ENCODE measurements around the gene KIFBP.
"Not testable (repeated sequence)": the region's sequence is repeated elsewhere in the genome, so short reads cannot be mapped to it uniquely, and the experiment has no call there.

The KIFBP gene

GRCh38 chr10:69018613-69019012 lies 30.0 kb downstream of the KIFBP start:
- DNase-seq (ENCODE audit: low read depth) = no peak
- H3K4me3 ChIP-seq (replicated peaks; ENCODE audit: low read depth, low read length) = no peak overlapping the region
- TF ChIP-seq, protein P1, sequence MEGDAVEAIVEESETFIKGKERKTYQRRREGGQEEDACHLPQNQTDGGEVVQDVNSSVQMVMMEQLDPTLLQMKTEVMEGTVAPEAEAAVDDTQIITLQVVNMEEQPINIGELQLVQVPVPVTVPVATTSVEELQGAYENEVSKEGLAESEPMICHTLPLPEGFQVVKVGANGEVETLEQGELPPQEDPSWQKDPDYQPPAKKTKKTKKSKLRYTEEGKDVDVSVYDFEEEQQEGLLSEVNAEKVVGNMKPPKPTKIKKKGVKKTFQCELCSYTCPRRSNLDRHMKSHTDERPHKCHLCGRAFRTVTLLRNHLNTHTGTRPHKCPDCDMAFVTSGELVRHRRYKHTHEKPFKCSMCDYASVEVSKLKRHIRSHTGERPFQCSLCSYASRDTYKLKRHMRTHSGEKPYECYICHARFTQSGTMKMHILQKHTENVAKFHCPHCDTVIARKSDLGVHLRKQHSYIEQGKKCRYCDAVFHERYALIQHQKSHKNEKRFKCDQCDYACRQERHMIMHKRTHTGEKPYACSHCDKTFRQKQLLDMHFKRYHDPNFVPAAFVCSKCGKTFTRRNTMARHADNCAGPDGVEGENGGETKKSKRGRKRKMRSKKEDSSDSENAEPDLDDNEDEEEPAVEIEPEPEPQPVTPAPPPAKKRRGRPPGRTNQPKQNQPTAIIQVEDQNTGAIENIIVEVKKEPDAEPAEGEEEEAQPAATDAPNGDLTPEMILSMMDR (IDR thresholded peaks at IDR 0.05; ENCODE audit: low read length, missing control alignments) = no peak

- TF ChIP-seq, protein P1 (IDR thresholded peaks at IDR 0.05; ENCODE audit: low read length, missing control alignments) = no peak
- H3K4me3 ChIP-seq (replicated peaks; ENCODE audit: low read depth, low read length) = no peak overlapping the region
- DNase-seq (ENCODE audit: low read depth) = no peak
Observed at GRCh38 chr10:69022611-69023010, 34.0 kb downstream of the KIFBP start.

DNA sequence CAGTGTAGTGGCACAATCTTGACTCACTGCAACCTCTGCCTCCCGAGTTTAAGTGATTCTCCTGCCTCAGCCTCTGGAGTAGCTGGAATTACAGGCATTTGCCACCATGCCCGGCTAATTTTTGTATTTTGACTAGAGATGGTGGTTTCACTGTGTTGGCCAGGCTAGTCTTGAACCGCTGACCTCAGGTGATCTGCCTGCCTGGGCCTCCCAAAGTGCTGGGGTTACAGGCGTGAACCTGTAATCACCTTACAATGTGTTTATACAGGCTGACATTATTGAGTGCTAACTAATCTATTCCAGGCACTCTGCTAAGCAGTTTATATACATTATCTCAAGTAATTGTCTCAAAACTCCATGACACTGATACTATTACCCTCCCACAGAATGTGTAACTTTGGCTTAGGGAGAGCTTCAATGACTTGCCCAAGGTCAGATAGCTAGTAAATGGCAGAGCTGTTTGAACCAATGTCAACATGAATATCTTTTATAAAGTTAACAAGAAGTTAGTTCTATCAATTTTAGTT lies 36.8 kb downstream of the KIFBP start:
- no peak overlapping the region for H3K4me3 ChIP-seq (replicated peaks; ENCODE audit: low read depth, low read length)
- DNase-seq (ENCODE audit: low read depth) = no peak
- TF ChIP-seq, protein P1 (IDR thresholded peaks at IDR 0.05; ENCODE audit: low read length, missing control alignments) = no peak

GRCh38 chr10:69033256-69033655 lies 44.7 kb downstream of the KIFBP start:
- DNase-seq (ENCODE audit: low read depth) = no peak
- TF ChIP-seq, protein P1 (IDR thresholded peaks at IDR 0.05; ENCODE audit: low read length, missing control alignments) = no peak
- H3K4me3 ChIP-seq (replicated peaks; ENCODE audit: low read depth, low read length) = no peak overlapping the region

DNA sequence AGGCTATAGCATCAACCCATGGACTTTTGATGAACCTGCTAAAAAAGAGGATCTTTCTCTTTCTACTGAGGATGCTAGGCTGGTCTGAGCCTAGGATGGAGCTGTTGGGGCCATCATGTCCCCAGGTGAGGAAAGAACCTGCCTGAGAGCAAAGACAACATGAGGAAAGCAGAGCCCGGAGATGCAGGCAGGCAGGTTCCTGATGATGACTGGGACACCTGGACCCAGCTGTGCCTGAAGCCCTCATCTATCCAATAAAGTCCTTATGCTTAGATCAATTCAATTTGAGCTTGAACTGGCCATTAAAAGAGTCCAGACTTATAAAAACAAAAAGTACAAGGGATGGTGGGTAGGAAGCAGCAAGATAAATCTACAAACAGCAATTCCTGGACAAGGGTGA lies 48.9 kb downstream of the KIFBP start:
- DNase-seq (ENCODE audit: low read depth) = no peak
- no peak overlapping the region for H3K4me3 ChIP-seq (replicated peaks; ENCODE audit: low read depth, low read length)
- TF ChIP-seq, protein P1 (IDR thresholded peaks at IDR 0.05; ENCODE audit: low read length, missing control alignments) = no peak

- not testable (repeated sequence) for H3K4me3 ChIP-seq (replicated peaks; ENCODE audit: low read depth, low read length); DNase-seq (ENCODE audit: low read depth)
Observed at GRCh38 chr10:69040904-69041303, 52.3 kb downstream of the KIFBP start.

- H3K4me3 ChIP-seq (replicated peaks; ENCODE audit: low read depth, low read length) = no peak overlapping the region
- TF ChIP-seq, protein P1 (IDR thresholded peaks at IDR 0.05; ENCODE audit: low read length, missing control alignments) = no peak
Observed at GRCh38 chr10:69042417-69042816, 53.8 kb downstream of the KIFBP start.

More at GRCh38 chr10:69042417-69042816, 53.8 kb downstream of the KIFBP start:
- DNase-seq (ENCODE audit: low read depth) = no peak

Measured in fibroblast of pulmonary artery (primary cell).